A204.1 (cell line): ENCODE results near the gene ZFYVE28.
"Not testable (repeated sequence)": the region's sequence is repeated elsewhere in the genome, so short reads cannot be mapped to it uniquely, and the experiment has no call there.

Experiments
- FAIRE-seq: peaks from 2 replicates; lab custom pipeline; 2012; peaks lifted over from hg19 to GRCh38; lab: Jason Lieb, UNC

ZFYVE28 gene

DNA sequence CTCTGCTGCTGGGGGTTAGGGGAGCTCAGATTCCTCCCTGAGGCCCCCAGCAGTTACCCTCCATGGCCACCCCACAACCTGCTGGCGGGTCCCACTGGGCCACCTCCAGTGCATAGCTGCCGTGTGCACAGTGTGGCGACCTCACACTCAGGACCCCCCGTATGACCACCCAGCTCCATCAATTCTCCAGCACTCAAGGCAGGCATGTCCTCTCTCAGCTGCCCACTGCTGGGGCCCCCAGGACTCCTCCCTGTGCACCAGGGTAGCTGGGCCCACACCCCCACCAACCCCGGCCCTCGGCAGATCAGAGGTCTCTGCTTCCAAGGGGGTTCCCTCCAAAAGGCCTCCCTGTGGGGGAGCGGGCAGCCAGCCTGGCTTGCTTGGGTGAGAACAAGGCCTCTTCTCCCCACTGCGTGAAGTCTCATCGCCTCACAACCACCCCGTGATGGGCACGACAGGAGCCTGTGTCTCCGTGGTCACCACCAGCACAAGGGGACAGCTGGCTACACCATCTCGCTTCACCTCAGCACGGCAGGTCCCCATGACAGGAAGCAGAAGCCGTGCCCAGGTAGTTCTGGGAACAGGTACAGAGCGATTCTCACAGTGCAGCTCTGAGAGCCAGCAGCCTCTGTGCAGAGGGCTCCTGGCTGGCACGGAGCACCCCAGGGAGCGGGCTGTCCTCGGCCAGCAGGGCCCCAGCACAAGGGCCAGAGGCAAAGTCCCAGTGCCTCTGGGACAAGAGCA, 171.9 kb downstream of the ZFYVE28 start:
- no peak for FAIRE-seq

GRCh38 chr4:2245787-2246275, 172.6 kb downstream of the ZFYVE28 start:
- FAIRE-seq = no peak

- no peak for FAIRE-seq
Measured at GRCh38 chr4:2245057-2245786, 173.2 kb downstream of the ZFYVE28 start.

DNA sequence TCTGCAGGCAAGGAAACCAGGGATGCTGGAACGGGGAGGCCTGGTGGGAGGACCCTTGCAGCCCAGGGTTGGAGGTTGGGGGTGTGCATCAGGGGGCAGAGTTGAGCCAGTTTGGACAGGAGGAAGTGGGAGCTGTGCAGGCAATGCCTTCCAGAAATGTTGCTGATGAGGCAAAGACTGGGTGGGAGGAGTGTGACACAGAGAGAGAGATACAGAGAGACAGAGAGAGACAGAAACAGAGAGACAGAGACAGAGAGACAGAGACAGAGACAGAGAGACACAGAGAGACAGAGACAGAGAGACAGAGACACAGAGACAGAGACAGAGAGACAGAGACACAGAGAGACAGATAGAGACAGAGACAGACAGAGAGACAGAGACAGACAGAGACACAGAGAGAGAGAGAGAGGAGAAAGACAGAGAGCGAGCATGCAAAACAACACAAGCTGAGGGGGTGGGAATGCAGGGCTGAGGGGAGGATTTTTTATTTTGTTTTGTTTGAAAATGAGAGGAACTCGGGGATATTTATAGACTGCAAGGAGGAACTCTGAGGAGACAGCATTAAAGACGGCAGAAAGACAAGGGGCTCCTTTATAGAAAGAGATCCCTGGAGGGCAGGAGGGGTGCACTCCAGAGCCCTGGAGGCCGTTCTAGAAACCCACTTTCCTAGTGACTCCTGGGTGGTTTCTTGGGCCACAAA, 174.6 kb downstream of the ZFYVE28 start:
- no peak for FAIRE-seq

- FAIRE-seq = peak; percentile 11
Measured at GRCh38 chr4:2241410-2242353, 176.8 kb downstream of the ZFYVE28 start, which contains the start of the genes HAUS3 and POLN. TSS of gene HAUS3 (minus strand) at chr4:2242121. CDS start at chr4:2240946, 1,175 bp downstream. TSS of gene POLN (minus strand) at chr4:2242121. CDS start at chr4:2229231, 12,890 bp downstream.

GRCh38 chr4:2241003-2241402, 177.4 kb downstream of the ZFYVE28 start:
- no peak for FAIRE-seq

- FAIRE-seq = no peak
Measured at GRCh38 chr4:2236944-2237666, 181.3 kb downstream of the ZFYVE28 start.

DNA sequence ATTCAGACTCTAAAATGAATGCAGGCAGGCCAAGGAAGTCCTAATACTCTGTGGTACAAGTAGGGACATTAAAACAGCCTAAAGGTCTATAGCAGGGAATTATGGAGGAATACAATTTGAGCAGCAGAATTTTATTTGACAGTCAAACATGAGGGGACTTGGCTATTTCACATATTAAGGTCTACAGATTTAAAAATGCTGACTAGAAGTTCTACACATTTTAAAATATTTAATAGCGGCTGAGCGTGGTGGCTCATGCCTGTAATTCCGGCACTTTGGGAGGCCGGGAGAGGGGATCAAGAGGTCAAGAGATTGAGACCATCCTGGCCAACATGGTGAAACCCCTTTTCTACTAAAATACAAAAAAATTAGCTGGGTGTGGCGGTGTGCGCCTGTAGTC, 187.4 kb downstream of the ZFYVE28 start:
- no peak for FAIRE-seq

DNA sequence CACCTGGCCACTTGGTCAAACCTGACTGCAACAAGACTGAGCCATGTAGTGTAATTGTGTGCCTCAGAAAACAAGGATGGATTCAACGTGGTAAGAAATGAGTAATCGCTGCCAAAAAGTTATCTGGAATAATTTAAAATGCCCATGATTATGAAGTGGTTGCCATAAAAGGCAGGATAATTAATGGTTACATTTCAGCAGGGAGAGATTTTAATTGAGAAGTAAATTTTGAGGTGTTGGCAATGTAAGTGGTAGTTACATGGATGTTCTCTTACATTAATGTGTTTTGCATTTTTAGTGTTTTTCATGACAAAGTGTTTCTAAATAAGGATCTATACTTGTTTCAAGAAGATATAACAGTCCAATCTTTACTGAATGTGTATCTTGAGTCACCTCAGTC, 192.2 kb downstream of the ZFYVE28 start:
- no peak for FAIRE-seq

DNA sequence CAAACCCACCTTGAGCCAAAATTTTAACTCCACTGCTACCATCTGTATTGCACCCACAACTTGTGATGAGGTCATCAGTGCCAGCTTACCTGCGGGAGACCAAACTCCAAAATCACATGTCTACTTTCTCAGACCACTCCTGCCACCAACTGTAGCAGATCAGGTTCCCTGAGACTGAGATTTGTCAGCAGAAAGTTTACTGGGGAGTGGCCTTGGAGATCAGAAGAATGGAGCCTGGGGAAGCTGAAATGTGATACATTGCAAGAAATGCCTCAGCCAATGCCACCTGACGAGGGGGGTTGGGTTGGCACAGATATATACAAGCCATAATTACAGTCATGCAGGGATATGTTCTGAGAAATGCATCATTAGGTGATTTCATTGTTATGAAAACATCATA, 195.6 kb downstream of the ZFYVE28 start:
- no peak for FAIRE-seq

- not testable (repeated sequence) for FAIRE-seq
Measured at GRCh38 chr4:2221378-2221777, 197.1 kb downstream of the ZFYVE28 start.

- no peak for FAIRE-seq
Measured at GRCh38 chr4:2220016-2220630, 198.3 kb downstream of the ZFYVE28 start.
